H9 (cell line): ENCODE data around the gene SLC2A9. TPM values are rescaled to one million over a fixed set of nuclear protein-coding genes. Genes with fewer than 3 reads are reported as not detected.

ENCODE experiments used
- DNase-seq: peaks from one replicate; pipeline ENCODE4 v3.0.0-alpha.2; 2017
- H2AFZ ChIP-seq: one replicate; pipeline ENCODE4 v1.6.1; 2013; ENCODE audit warnings: mild to moderate bottlenecking, low read length, control low read depth, moderate library complexity
- H2AK5ac ChIP-seq: 2 replicates; pipeline ENCODE4 v1.6.1; 2013; ENCODE audit warnings: low read length, control low read depth, mixed read lengths; ENCODE audit not compliant: insufficient read length
- H2BK120ac ChIP-seq: one replicate; pipeline ENCODE4 v1.6.1; 2013; ENCODE audit warnings: low read depth, mild to moderate bottlenecking, low read length, control low read depth, inconsistent platforms; ENCODE audit not compliant: poor library complexity, severe bottlenecking
- H2BK12ac ChIP-seq: 2 replicates; pipeline ENCODE4 v1.6.1; 2013; ENCODE audit warnings: low read length, control low read depth, mixed read lengths, low read depth; ENCODE audit not compliant: insufficient read length
- H2BK15ac ChIP-seq: 2 replicates; pipeline ENCODE4 v1.6.1; 2013; ENCODE audit warnings: low read depth, low read length, control low read depth
- H2BK20ac ChIP-seq: one replicate; pipeline ENCODE4 v1.6.1; 2013; ENCODE audit warnings: low read depth, mild to moderate bottlenecking, low read length, control low read depth, inconsistent platforms; ENCODE audit not compliant: poor library complexity, severe bottlenecking
- H2BK5ac ChIP-seq: 2 replicates; pipeline ENCODE4 v1.6.1; 2013; ENCODE audit warnings: low read length, control low read depth, mixed read lengths; ENCODE audit not compliant: insufficient read length
- H3K14ac ChIP-seq: 2 replicates; pipeline ENCODE4 v1.6.1; 2013; ENCODE audit warnings: low read length, control low read depth; ENCODE audit not compliant: insufficient read depth
- H3K18ac ChIP-seq: 2 replicates; pipeline ENCODE4 v1.6.1; 2013; ENCODE audit warnings: low read depth, mild to moderate bottlenecking, mixed read lengths, low read length, control low read depth; ENCODE audit not compliant: insufficient read length
- H3K23ac ChIP-seq: 2 replicates; pipeline ENCODE4 v1.6.1; 2013; ENCODE audit warnings: low read length, control low read depth, mixed read lengths, low read depth; ENCODE audit not compliant: insufficient read length
- H3K23me2 ChIP-seq: 2 replicates; pipeline ENCODE4 v1.6.1; 2013; ENCODE audit warnings: low read depth, mild to moderate bottlenecking, mixed read lengths, low read length, control low read depth; ENCODE audit not compliant: insufficient read length, poor library complexity, severe bottlenecking
- H3K27ac ChIP-seq: 2 replicates; pipeline ENCODE4 v1.5.1; 2013; ENCODE audit warnings: low read length, control low read depth, mixed read lengths, low read depth; ENCODE audit not compliant: insufficient read length
- H3K27me3 ChIP-seq: 2 replicates; pipeline ENCODE4 v1.6.1; 2013; ENCODE audit warnings: low read length, control low read depth, inconsistent platforms; ENCODE audit not compliant: insufficient read depth
- H3K4ac ChIP-seq: 2 replicates; pipeline ENCODE4 v1.6.1; 2013; ENCODE audit warnings: low read depth, mild to moderate bottlenecking, control low read depth, inconsistent platforms, low read length, moderate library complexity
- H3K4me1 ChIP-seq: 2 replicates; pipeline ENCODE4 v1.6.1; 2013; ENCODE audit warnings: low read length, control low read depth, inconsistent platforms; ENCODE audit not compliant: insufficient read depth
- H3K4me2 ChIP-seq: 2 replicates; pipeline ENCODE4 v1.6.1; 2013; ENCODE audit warnings: low read length, control low read depth, mixed read lengths; ENCODE audit not compliant: insufficient read length, insufficient read depth
- H3K56ac ChIP-seq: 2 replicates; pipeline ENCODE4 v1.6.1; 2013; ENCODE audit warnings: low read depth, mild to moderate bottlenecking, mixed read lengths, low read length, control low read depth; ENCODE audit not compliant: insufficient read length
- H3K79me1 ChIP-seq: 2 replicates; pipeline ENCODE4 v1.6.1; 2013; ENCODE audit warnings: low read depth, mild to moderate bottlenecking, moderate library complexity, low read length, control low read depth, inconsistent platforms; ENCODE audit not compliant: insufficient read depth, poor library complexity, severe bottlenecking
- H3K79me2 ChIP-seq: 2 replicates; pipeline ENCODE4 v1.6.1; 2013; ENCODE audit warnings: low read length, control low read depth, inconsistent platforms; ENCODE audit not compliant: insufficient read depth
- H3K9ac ChIP-seq: 2 replicates; pipeline ENCODE4 v1.6.1; 2013; ENCODE audit warnings: low read length, control low read depth, mixed read lengths; ENCODE audit not compliant: insufficient read length; ENCODE audit errors: extremely low read depth
- H3K9me3 ChIP-seq: one replicate; pipeline ENCODE4 v1.6.1; 2013; ENCODE audit warnings: low read depth, low read length, inconsistent platforms; ENCODE audit not compliant: control insufficient read depth
- H3T11ph ChIP-seq: one replicate; pipeline ENCODE4 v1.6.1; 2013; ENCODE audit warnings: mild to moderate bottlenecking, low read length, control low read depth, inconsistent platforms
- H4K20me1 ChIP-seq: one replicate; pipeline ENCODE4 v1.6.1; 2013; ENCODE audit not compliant: control insufficient read depth, insufficient read length, insufficient read depth
- H4K5ac ChIP-seq: 2 replicates; pipeline ENCODE4 v1.6.1; 2013; ENCODE audit warnings: low read depth, mild to moderate bottlenecking, mixed read lengths, low read length, control low read depth; ENCODE audit not compliant: insufficient read length
- H4K8ac ChIP-seq: replicated peaks from 2 replicates; pipeline ENCODE4 v1.6.1; 2013; ENCODE audit warnings: low read length, control low read depth, mixed read lengths, low read depth; ENCODE audit not compliant: insufficient read length
- H4K91ac ChIP-seq: 2 replicates; pipeline ENCODE4 v1.6.1; 2013; ENCODE audit warnings: low read depth, mild to moderate bottlenecking, moderate library complexity, mixed read lengths, low read length, control low read depth; ENCODE audit not compliant: insufficient read length
- H3K27ac Mint-ChIP-seq, 3 experiments: 2 replicates in 2 of 3; 3 replicates in 1 of 3; pipeline ENCODE4 v1.8.0; 2020 to 2021; ENCODE audit warnings: mixed read lengths in 3 of 3, mild to moderate bottlenecking in 1 of 3, moderate library complexity in 1 of 3
- H3K27me3 Mint-ChIP-seq: 2 replicates; pipeline ENCODE4 v1.8.0; 2021; ENCODE audit warnings: low read depth, mild to moderate bottlenecking, moderate library complexity, mixed read lengths
- H3K36me3 Mint-ChIP-seq, 3 experiments: 2 replicates in 2 of 3; 3 replicates in 1 of 3; pipeline ENCODE4 v1.8.0; 2020 to 2021; ENCODE audit warnings: low read depth in 3 of 3, mixed read lengths in 3 of 3; ENCODE audit not compliant: insufficient read depth in 1 of 3
- H3K4me1 Mint-ChIP-seq, 2 experiments: 2 replicates each; pipeline ENCODE4 v1.8.0; 2020; ENCODE audit warnings: mixed read lengths in 2 of 2
- H3K4me3 Mint-ChIP-seq, 2 experiments: 2 replicates in 1 of 2; 3 replicates in 1 of 2; pipeline ENCODE4 v1.8.0; 2020 to 2021; ENCODE audit warnings: mild to moderate bottlenecking in 2 of 2, mixed read lengths in 2 of 2, moderate library complexity in 1 of 2
- H3K9me3 Mint-ChIP-seq, 2 experiments: 2 replicates in 1 of 2; 3 replicates in 1 of 2; pipeline ENCODE4 v1.8.0; 2020; ENCODE audit warnings: mild to moderate bottlenecking in 2 of 2, mixed read lengths in 2 of 2, moderate library complexity in 1 of 2
- WGBS: extraction: QIAGEN DNeasy Blood & Tissue Kit; methylation state at CpG from one replicate; pipeline ENCODE4 v1.1.7; 2013; ENCODE audit warnings: missing lambda C conversion rate, low lambda C conversion rate, mixed read lengths; ENCODE audit not compliant: insufficient read length; ENCODE audit errors: extremely low coverage; 5-methylcytosine and 5-hydroxymethylcytosine counted together
- total RNA-seq: library from RNA; stranded (reverse); gene quantifications from 2 replicates; pipeline ENCODE4 v1.2.1, GENCODE V29; 2021
- TF ChIP-seq, protein P1 (sequence below): fragments of 200-600 bp; sonication (generic); conservative IDR thresholded peaks from 3 replicates; pipeline ENCODE4 v1.8.0; 2021; ENCODE audit warnings: antibody characterized with exemption, mild to moderate bottlenecking

Gene SLC2A9
- total RNA-seq, 1 experiment from 2014 or later = 0.79 TPM

DNA sequence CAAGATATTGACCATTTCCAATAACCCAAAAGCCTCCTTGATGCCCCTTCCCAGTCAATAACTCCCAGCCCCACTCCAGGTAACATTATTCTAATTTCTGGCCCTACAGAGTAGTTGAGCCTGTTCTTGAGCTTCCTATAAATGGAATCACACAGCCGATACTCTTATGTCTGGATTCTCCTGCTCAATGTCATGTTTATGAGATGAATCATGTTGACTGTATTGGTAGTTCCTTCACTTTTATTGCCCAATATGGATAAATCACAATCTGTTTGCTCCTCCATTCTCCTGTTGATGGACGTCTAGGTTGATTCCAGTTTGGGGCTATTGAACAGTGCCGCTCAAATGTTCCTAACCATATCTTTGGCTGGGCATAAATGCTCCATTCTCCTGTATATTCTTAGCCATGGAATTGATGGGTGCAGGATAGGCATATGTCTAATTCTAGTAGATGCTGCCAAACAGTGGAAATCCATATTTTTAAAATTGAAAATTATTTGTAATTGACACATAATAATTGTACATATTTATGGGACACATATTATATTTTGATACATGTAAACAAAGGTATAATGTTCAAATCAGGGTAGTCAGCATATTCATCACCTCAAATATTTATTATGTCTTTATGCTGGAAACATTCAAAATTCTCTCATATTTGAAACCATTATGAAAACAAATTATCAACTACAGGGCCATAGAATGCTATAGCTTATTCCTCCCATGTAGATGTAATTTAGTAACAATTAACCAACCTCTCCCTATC, 40.5 kb upstream of the SLC2A9 start:
- no peak overlapping the region for H3T11ph ChIP-seq
- H2BK12ac ChIP-seq = no peak overlapping the region

More for the DNA sequence above, 40.5 kb upstream of the SLC2A9 start:
- Histone ChIP-seq H4K20me1 (no peaks in the 10 kb centered on the region), H2BK15ac (no peak overlapping the region), H4K5ac (no peak overlapping the region), H3K18ac (no peak overlapping the region), H2BK120ac (no peak overlapping the region), H4K8ac (no peak overlapping the region), H3K56ac (no peak overlapping the region), H3K79me2 (no peaks in the 10 kb centered on the region), H3K4ac (no peak overlapping the region), H2AFZ (no peak overlapping the region), H3K79me1 (no peaks in the 10 kb centered on the region), H2BK20ac (no peak overlapping the region), H3K9ac (no peak overlapping the region), H3K23me2 (no peaks in the 10 kb centered on the region), H3K23ac (no peak overlapping the region), H2BK5ac (no peak overlapping the region), H3K27me3 (no peaks in the 10 kb centered on the region), H4K91ac (no peak overlapping the region), H3K14ac (no peak overlapping the region), H3K4me2 (no peak overlapping the region), H2AK5ac (no peak overlapping the region), H3K27ac (no peak overlapping the region), H3K4me1 (no peaks in the 10 kb centered on the region; the same call in 1 of the 2 replicates), H3K9me3 (no peaks in the 10 kb centered on the region)
- WGBS = no CpG with 5 or more reads among the region's 3 CpGs
- DNase-seq = no peak
- H3K9me3 Mint-ChIP-seq = peaks cover 0 to 3% of the 10 kb centered on the region in 2 experiments; a peak in 3 of 5 replicates
- no peak overlapping the region for H3K4me3 Mint-ChIP-seq
- H3K4me1 Mint-ChIP-seq = peaks cover 15 to 22% of the 10 kb centered on the region in 2 experiments
- TF ChIP-seq, protein P1, sequence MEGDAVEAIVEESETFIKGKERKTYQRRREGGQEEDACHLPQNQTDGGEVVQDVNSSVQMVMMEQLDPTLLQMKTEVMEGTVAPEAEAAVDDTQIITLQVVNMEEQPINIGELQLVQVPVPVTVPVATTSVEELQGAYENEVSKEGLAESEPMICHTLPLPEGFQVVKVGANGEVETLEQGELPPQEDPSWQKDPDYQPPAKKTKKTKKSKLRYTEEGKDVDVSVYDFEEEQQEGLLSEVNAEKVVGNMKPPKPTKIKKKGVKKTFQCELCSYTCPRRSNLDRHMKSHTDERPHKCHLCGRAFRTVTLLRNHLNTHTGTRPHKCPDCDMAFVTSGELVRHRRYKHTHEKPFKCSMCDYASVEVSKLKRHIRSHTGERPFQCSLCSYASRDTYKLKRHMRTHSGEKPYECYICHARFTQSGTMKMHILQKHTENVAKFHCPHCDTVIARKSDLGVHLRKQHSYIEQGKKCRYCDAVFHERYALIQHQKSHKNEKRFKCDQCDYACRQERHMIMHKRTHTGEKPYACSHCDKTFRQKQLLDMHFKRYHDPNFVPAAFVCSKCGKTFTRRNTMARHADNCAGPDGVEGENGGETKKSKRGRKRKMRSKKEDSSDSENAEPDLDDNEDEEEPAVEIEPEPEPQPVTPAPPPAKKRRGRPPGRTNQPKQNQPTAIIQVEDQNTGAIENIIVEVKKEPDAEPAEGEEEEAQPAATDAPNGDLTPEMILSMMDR = no peak
- H3K27me3 Mint-ChIP-seq = 0 out of 2 replicates have a peak, but pooled peaks cover 2% of the 10 kb centered on the region
- peaks cover 0 to 1% (median 0%) of the 10 kb centered on the region in 3 experiments; a peak in 1 of 7 replicates for H3K36me3 Mint-ChIP-seq
- no peak overlapping the region for H3K27ac Mint-ChIP-seq
